ENCODE results near the gene NTF3. TPM values are rescaled to one million over a fixed set of nuclear protein-coding genes. Genes with fewer than 3 reads are reported as not detected.
"Not testable (repeated sequence)": the region's sequence is repeated elsewhere in the genome, so short reads cannot be mapped to it uniquely, and the experiment has no call there.

Gene NTF3
- total and polyA plus RNA-seq, 2 donors (not counting 1 experiment from before 2014, with no cell fraction given): 5.9 to 12.5 TPM

- H3K79me2 ChIP-seq (ENCODE audit: control insufficient read depth, insufficient read depth, low read length): no peaks in the 10 kb centered on the region
- no peaks in the 10 kb centered on the region for H3K9me3 ChIP-seq (ENCODE audit: control insufficient read depth, insufficient read depth, low read depth, low read length)
- H3K9ac ChIP-seq (ENCODE audit: insufficient read depth, low read length): no peak overlapping the region
- H4K20me1 ChIP-seq (ENCODE audit: control insufficient read depth, extremely low read depth, insufficient read depth, low read length): no peaks in the 10 kb centered on the region
- no peak for TF ChIP-seq CTCF (conservative IDR thresholded peaks at IDR 0.05 in 1 of 2, IDR thresholded peaks at IDR 0.05 in 1 of 2; ENCODE audit: low read depth in 1 of 2, low read length in 2 of 2)
- TF ChIP-seq EZH2 (IDR thresholded peaks at IDR 0.05; ENCODE audit: low read length, missing control alignments): no peak
- no peak overlapping the region for H2AFZ ChIP-seq (ENCODE audit: low read length)
- no peaks in the 10 kb centered on the region for H3K27me3 ChIP-seq (ENCODE audit: control insufficient read depth, insufficient read depth, low read length)
- no peaks in the 10 kb centered on the region for H3K36me3 ChIP-seq (ENCODE audit: control insufficient read depth, insufficient read depth, low read length)
- H3K4me1 ChIP-seq (ENCODE audit: control insufficient read depth, extremely low read depth, insufficient read depth, low read length): no peaks in the 10 kb centered on the region
- H3K4me2 ChIP-seq (ENCODE audit: extremely low read depth, insufficient read depth, low read length): no peak overlapping the region
- H3K27ac ChIP-seq (ENCODE audit: insufficient read depth, low read length): no peak overlapping the region
- no peak for DNase-seq (ENCODE audit: low read depth in 2 of 2)
- no peak overlapping the region for H3K4me3 ChIP-seq (replicated peaks in 1 of 4; ENCODE audit: control extremely low read depth in 1 of 4, insufficient read depth in 1 of 4, low read depth in 3 of 4, low read length in 4 of 4)
Measured at GRCh38 chr12:5535541-5535940, 103.6 kb downstream of the NTF3 start.

- not testable (repeated sequence) for DNase-seq (ENCODE audit: low read depth in 2 of 2); H3K4me3 ChIP-seq (replicated peaks in 1 of 4; ENCODE audit: control extremely low read depth in 1 of 4, insufficient read depth in 1 of 4, low read depth in 3 of 4, low read length in 4 of 4); H3K9ac ChIP-seq (ENCODE audit: insufficient read depth, low read length); H3K79me2 ChIP-seq (ENCODE audit: control insufficient read depth, insufficient read depth, low read length); H3K27ac ChIP-seq (ENCODE audit: insufficient read depth, low read length); H3K4me2 ChIP-seq (ENCODE audit: extremely low read depth, insufficient read depth, low read length); H3K36me3 ChIP-seq (ENCODE audit: control insufficient read depth, insufficient read depth, low read length); H3K27me3 ChIP-seq (ENCODE audit: control insufficient read depth, insufficient read depth, low read length); H3K9me3 ChIP-seq (ENCODE audit: control insufficient read depth, insufficient read depth, low read depth, low read length); H3K4me1 ChIP-seq (ENCODE audit: control insufficient read depth, extremely low read depth, insufficient read depth, low read length); H4K20me1 ChIP-seq (ENCODE audit: control insufficient read depth, extremely low read depth, insufficient read depth, low read length); H2AFZ ChIP-seq (ENCODE audit: low read length)
Measured at GRCh38 chr12:5537026-5537615, 105.2 kb downstream of the NTF3 start.

GRCh38 chr12:5537771-5538170, 105.9 kb downstream of the NTF3 start:
- no peaks in the 10 kb centered on the region for H4K20me1 ChIP-seq (ENCODE audit: control insufficient read depth, extremely low read depth, insufficient read depth, low read length)
- no peaks in the 10 kb centered on the region for H3K36me3 ChIP-seq (ENCODE audit: control insufficient read depth, insufficient read depth, low read length)
- no peak overlapping the region for H3K4me3 ChIP-seq (replicated peaks in 1 of 4; ENCODE audit: control extremely low read depth in 1 of 4, insufficient read depth in 1 of 4, low read depth in 3 of 4, low read length in 4 of 4)
- H3K4me2 ChIP-seq (ENCODE audit: extremely low read depth, insufficient read depth, low read length): no peak overlapping the region
- no peaks in the 10 kb centered on the region for H3K27me3 ChIP-seq (ENCODE audit: control insufficient read depth, insufficient read depth, low read length)
- no peaks in the 10 kb centered on the region for H3K9me3 ChIP-seq (ENCODE audit: control insufficient read depth, insufficient read depth, low read depth, low read length)
- H3K27ac ChIP-seq (ENCODE audit: insufficient read depth, low read length): no peak overlapping the region
- no peak overlapping the region for H2AFZ ChIP-seq (ENCODE audit: low read length)
- H3K9ac ChIP-seq (ENCODE audit: insufficient read depth, low read length): no peak overlapping the region
- no peaks in the 10 kb centered on the region for H3K79me2 ChIP-seq (ENCODE audit: control insufficient read depth, insufficient read depth, low read length)
- no peaks in the 10 kb centered on the region for H3K4me1 ChIP-seq (ENCODE audit: control insufficient read depth, extremely low read depth, insufficient read depth, low read length)
- no peak for TF ChIP-seq CTCF (conservative IDR thresholded peaks at IDR 0.05 in 1 of 2, IDR thresholded peaks at IDR 0.05 in 1 of 2; ENCODE audit: low read depth in 1 of 2, low read length in 2 of 2)
- no peak for TF ChIP-seq EZH2 (IDR thresholded peaks at IDR 0.05; ENCODE audit: low read length, missing control alignments)
- DNase-seq (ENCODE audit: low read depth in 2 of 2): no peak
